Measurements from ENCODE around the gene LMOD1. TPM values are rescaled to one million over a fixed set of nuclear protein-coding genes. Genes with fewer than 3 reads are reported as not detected.

The LMOD1 gene
- total RNA-seq, 3 donors from 2014 or later, result 11.6 to 442 (median 37.4) TPM

- H3K4me1 ChIP-seq (ENCODE audit: low read depth), result no peaks in the 10 kb centered on the region
- intact Hi-C loops (cut with DNase I, micrococcal nuclease), result no loop called here
- no peaks in the 10 kb centered on the region for H3K36me3 ChIP-seq (ENCODE audit: low read depth)
- DNase-seq (no peak), ATAC-seq (no peak)
- H3K9me3 ChIP-seq, result no peaks in the 10 kb centered on the region
- TF ChIP-seq CTCF (IDR thresholded peaks at IDR 0.05), result no peak
- no peak overlapping the region for H3K4me3 ChIP-seq
Observed at GRCh38 chr1:201921952-201922558, 24.3 kb downstream of the LMOD1 start.

GRCh38 chr1:201918343-201918742 is 28.0 kb downstream of the LMOD1 start:
- H3K9me3 ChIP-seq, result no peaks in the 10 kb centered on the region
- no peak for TF ChIP-seq CTCF (IDR thresholded peaks at IDR 0.05)
- no peak for DNase-seq
- no peaks in the 10 kb centered on the region for H3K36me3 ChIP-seq (ENCODE audit: low read depth)
- H3K4me1 ChIP-seq (ENCODE audit: low read depth), result no peaks in the 10 kb centered on the region
- ATAC-seq, result no peak
- H3K4me3 ChIP-seq, result no peak overlapping the region
- intact Hi-C loops (cut with DNase I, micrococcal nuclease), result no loop called here

DNA sequence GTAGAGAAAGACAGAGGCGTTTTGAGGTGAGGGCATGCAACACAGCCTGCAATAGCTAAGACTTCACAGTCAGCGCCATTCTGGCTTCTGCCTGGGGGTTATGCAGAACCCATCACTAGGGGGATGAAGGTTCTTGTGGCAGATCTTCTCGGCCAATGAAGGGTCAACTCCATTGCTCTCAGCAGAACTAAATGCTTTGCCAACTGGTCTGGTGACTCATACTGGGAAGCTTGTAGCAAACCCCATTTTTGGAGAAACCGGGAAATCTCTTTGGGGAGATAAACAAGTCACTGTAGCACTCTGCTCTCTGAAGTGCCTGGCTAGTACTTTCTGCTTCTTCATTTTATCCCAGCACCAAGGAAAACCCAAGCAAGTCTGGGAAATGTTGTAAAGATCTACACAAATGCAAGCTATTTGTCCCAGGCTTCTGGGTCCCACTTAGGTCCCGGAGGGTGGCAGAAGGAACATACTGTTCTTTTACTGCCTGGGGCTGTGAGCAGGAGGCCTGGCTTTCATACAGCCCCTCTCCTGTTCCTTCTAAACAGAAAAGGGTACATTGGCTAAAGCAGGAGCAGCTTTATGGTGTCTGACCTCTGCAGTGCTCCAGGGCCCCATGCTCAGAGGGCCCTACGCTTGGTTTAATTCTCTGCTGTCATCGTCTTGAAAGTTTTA is 28.9 kb downstream of the LMOD1 start:
- H3K4me3 ChIP-seq, result no peak overlapping the region
- ATAC-seq (peak; percentile 53), DNase-seq (no peak)
- no peaks in the 10 kb centered on the region for H3K9me3 ChIP-seq
- no peaks in the 10 kb centered on the region for H3K4me1 ChIP-seq (ENCODE audit: low read depth)
- TF ChIP-seq CTCF (IDR thresholded peaks at IDR 0.05), result no peak
- H3K36me3 ChIP-seq (ENCODE audit: low read depth), result no peaks in the 10 kb centered on the region
- intact Hi-C loops (cut with DNase I, micrococcal nuclease), result no loop called here

DNA sequence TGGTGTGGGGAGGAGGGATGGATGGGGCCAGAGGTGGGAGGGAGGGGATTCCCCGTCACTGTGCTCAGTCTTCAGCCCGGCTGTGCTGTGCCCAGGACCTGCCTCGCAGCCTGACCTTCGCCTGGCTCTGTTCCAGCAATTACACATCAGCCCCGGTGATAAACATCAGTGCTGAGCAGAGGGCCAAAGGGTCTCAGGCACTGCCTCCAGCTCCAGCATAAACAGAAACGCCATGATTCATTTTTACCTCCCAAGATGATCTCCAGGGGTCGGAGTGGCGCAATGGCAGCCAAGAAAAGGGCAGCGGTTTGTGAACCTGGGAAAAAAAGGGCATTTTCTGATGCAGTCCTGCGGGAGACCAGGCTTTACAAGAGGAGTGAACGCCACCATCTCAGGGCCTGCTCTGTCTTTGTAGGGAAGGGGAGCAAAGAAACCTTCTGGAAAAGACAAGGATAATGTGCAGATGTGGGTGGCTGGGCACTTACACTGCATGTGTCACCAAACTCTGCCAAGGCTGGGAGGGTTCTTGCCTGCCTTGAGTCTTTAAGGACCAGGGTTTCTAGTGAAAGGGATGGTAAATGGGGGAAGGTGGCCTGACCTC is 29.6 kb downstream of the LMOD1 start:
- Histone ChIP-seq H3K4me1 (ENCODE audit: low read depth) (no peaks in the 10 kb centered on the region), H3K9me3 (no peaks in the 10 kb centered on the region), H3K36me3 (ENCODE audit: low read depth) (no peaks in the 10 kb centered on the region), H3K4me3 (no peak overlapping the region)
- intact Hi-C loops (cut with DNase I, micrococcal nuclease), result no loop called here
- TF ChIP-seq CTCF (IDR thresholded peaks at IDR 0.05), result no peak
- ATAC-seq (peak; percentile 56), DNase-seq (peak; percentile 48 to 69 (median 54))

DNA sequence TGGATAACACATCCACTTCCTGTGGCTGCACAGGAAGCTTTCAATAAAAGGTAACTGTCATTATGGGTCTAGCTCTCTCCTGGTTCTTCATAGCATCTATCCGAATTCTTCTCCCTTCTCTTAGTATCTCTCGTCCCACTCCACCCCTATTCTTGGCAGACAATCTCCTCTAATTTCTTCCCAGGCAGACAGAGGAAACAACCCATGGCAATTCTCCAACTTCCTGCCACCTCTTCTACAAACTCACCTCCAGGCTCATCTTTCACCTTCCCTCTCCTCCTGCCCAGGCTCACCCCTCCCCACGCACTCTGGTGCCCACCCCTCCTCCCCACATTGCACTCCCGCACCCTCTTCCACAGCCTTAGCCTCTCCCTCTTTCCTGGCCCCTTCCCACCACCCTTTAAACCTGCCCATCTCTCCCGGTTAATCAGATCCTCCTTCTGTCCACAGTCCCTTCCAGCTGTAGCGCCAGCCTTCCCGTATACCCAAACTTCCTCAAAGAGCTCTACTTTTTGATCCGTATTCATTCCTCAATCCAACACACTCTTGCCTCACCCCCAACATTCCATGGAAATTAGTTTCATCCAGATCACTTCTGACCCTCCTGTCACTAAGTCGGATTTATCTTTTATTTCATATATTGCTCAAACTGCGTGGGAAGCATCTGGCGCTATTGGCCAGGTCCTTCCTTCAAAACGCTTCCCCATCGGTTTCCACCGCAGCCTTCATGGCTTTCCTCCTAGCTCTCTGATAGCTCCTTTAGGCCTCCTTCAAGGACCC is 31.7 kb downstream of the LMOD1 start:
- H3K4me1 ChIP-seq (ENCODE audit: low read depth), result no peaks in the 10 kb centered on the region
- TF ChIP-seq CTCF (IDR thresholded peaks at IDR 0.05), result no peak
- H3K36me3 ChIP-seq (ENCODE audit: low read depth), result no peaks in the 10 kb centered on the region
- intact Hi-C loops (cut with DNase I, micrococcal nuclease), result no loop called here
- ATAC-seq (no peak), DNase-seq (no peak)
- H3K4me3 ChIP-seq, result no peak overlapping the region
- no peaks in the 10 kb centered on the region for H3K9me3 ChIP-seq
